H7 (cell line): ENCODE data around the gene ACYP2. TPM values are rescaled to one million over a fixed set of nuclear protein-coding genes. Genes with fewer than 3 reads are reported as not detected.
"Not testable (repeated sequence)": the region's sequence is repeated elsewhere in the genome, so short reads cannot be mapped to it uniquely, and the experiment has no call there.

Experiments
- DNase-seq: peaks from one replicate; pipeline ENCODE4 v3.0.0; 2012
- H3K27me3 ChIP-seq: 2 replicates; pipeline ENCODE4 v1.6.0; 2011; ENCODE audit warnings: mild to moderate bottlenecking, low read length; ENCODE audit not compliant: control insufficient read depth, insufficient read depth
- H3K36me3 ChIP-seq: replicated peaks from 2 replicates; pipeline ENCODE4 v1.5.1; 2011; ENCODE audit warnings: low read length; ENCODE audit not compliant: control insufficient read depth, insufficient read depth
- H3K4me3 ChIP-seq: 2 replicates; pipeline ENCODE4 v1.5.1; 2011; ENCODE audit warnings: low read depth, mild to moderate bottlenecking, control low read depth, low read length, moderate library complexity; ENCODE audit not compliant: insufficient read depth
- total RNA-seq: library from RNA; depleted of rRNA; stranded (reverse); fragments of >200 nt; shearing (Covaris generic); gene quantifications from 2 replicates; pipeline ENCODE4 v1.2.3, GENCODE V29; 2014

ACYP2 gene
- total RNA-seq, 1 experiment from 2014 or later = 5.2 TPM

GRCh38 chr2:54249629-54250028 lies 134.2 kb downstream of the ACYP2 start:
- H3K27me3 ChIP-seq = no peaks in the 10 kb centered on the region
- no peak overlapping the region for H3K4me3 ChIP-seq
- no peaks in the 10 kb centered on the region for H3K36me3 ChIP-seq
- DNase-seq = no peak

- Histone ChIP-seq H3K36me3 (no peaks in the 10 kb centered on the region), H3K27me3 (no peaks in the 10 kb centered on the region), H3K4me3 (no peak overlapping the region)
- DNase-seq = peak; percentile 31
Measured at GRCh38 chr2:54254180-54254579, 138.8 kb downstream of the ACYP2 start.

DNA sequence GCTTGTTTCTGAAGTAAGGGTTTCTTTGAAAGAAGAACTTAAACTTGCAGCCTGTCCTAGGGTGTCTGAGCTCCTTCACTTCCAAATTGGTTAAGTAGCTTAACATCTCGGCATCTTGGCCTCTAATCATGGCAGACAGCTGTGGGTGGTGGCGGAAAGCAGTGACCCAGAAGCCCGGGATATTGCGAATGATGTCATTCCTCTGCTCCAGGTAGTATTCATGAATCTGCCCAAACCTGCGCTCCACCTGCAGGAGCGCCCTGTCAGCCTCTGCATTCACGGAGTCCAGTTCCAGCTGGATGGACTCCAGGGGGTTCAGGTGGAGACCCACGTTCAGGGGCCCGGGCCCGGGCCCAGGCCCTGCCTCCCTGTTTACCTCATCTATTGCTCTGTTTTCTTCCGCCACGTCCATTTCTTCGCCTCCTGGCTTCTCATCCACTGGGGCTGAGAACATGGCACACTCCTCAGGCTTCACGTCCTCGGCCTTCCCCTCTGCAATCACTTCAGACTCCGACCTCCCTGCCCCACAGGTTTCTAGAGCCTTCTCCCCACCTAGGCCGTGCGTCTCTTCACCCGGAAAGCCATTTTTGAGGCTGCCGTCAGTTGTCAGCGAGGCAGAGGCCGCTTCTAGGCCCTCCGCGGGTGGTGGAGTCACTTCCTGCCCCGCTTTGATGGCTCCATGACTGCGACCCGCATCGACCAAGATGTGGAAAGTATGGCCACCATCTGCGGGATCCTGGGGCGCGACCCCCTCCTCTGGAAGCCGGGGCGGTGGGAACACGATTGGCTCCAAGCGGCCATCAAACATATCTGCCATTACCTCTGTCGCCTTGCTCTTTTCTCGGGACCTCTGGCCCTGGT lies 140.0 kb downstream of the ACYP2 start:
- no peak for DNase-seq
- Histone ChIP-seq H3K36me3 (no peaks in the 10 kb centered on the region), H3K27me3 (no peaks in the 10 kb centered on the region), H3K4me3 (no peak overlapping the region)

DNA sequence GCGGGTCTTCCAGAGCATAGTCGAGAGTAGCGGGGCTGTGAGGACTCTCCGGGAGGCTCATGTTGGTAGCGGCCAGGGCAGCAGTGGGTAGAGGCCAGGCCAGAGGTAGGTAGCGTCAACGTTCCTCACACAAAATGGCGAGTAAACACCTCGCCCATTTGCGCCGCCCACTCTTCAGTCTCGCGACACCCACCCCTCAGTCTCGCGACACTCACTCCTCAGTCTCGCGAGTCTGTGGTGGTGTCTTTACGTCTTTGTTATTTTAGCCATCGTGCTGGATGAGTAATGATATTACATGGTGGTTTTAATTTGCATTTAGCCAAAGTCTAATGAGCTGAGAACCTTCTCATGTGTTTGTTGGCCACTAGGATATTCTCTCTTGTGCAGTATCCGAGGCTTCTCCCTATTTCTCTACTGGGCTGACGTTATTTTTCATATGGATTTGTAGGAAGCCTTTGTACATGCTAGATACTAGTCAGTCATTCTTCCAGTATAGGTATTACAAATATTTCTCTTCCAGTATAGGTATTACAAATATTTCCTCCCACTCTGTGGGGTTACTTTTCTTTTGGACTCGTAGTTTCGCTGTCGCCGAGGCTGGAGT lies 140.8 kb downstream of the ACYP2 start, which contains the start of gene TSPYL6:
TSPYL6 (minus strand) TSS at position 139 of the 604 bp plus-strand sequence; CDS start at position 61, 78 bp downstream.
- no peak for DNase-seq
- H3K36me3 ChIP-seq = no peaks in the 10 kb centered on the region
- no peak within 1 kb of the TSS for H3K4me3 ChIP-seq
- no peaks in the 10 kb centered on the region for H3K27me3 ChIP-seq

DNA sequence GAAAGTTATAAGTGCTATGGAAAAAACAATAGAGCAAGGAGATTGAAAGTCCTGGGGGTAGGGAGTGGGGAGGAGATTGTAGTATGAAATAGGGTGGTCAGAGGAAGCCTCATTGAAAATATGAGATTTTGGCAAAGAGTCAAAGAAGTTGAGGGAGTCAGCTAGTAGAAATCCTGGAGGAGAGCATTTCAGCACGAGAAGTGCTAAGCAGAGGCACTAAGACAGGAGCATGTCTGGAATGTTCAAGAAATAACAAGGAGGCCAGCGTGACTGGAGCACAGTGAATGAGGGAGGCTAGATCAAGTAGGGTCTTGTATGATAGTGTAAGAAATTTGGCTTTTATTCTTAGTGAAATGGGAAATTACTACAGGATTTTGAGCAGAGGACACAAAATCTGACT lies 142.8 kb downstream of the ACYP2 start:
- Histone ChIP-seq H3K36me3 (no peaks in the 10 kb centered on the region), H3K4me3 (no peak overlapping the region), H3K27me3 (no peaks in the 10 kb centered on the region)
- no peak for DNase-seq

DNA sequence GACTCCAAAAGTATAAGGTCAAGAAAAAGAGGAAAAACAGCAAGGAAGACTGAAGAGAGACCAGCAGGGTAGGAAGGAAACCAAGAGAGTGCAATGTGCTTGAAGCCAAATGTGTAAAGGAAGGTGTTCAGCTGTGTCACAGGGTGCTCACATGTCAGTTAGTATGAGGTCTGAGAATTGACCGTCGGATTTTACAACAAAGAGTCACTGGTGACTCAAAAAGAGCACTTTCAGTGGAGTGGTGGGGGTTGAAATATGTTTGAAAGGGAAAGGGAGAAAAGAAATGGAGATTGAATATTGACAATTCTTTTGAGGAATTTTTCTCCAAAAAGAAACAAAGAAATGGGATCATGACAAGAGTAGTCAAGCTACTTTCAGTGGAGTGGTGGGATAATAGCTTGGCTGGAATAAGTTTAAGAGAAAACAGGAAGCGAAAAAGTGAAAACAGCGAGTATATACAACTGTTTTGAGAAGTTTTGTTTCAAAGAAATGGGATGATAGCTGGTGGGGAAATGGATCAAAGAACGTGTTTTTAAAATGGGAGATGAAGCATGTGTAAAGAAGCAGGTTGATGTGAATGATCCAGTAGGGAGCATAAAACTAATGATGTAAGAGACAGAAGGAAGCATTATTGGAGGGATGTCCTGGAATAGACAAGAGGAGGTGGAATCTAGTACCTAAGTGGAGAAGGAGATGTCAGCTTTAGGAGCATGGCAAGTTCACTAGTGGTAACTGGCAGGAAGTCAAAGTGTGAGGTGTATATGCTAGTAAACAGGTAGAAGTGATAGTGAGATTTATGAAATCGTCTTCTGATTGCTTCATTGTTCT lies 144.2 kb downstream of the ACYP2 start:
- no peak overlapping the region for H3K4me3 ChIP-seq

DNA sequence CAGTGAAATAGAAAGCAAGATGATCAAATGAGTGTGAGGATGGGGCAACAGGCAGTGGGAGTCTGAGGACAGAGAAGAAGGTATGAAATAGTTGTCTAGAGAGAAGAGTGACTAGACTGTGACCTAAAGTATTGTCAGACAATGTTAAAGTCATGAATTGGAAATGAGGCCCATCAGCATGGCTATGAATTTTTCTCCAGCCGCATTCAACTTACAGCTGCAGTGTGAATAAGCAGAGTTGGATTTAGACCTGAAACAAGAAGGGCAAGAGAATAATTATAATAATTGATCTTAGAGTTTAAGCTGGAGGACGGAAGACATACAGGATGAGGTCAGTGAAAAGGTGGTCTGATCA lies 144.8 kb downstream of the ACYP2 start:
- H3K36me3 ChIP-seq = no peaks in the 10 kb centered on the region
- H3K4me3 ChIP-seq = no peak overlapping the region
- no peak for DNase-seq
- H3K27me3 ChIP-seq = no peaks in the 10 kb centered on the region

More for the DNA sequence above, 144.2 kb downstream of the ACYP2 start:
- no peak for DNase-seq
- no peaks in the 10 kb centered on the region for H3K36me3 ChIP-seq
- no peaks in the 10 kb centered on the region for H3K27me3 ChIP-seq

- H3K27me3 ChIP-seq = no peaks in the 10 kb centered on the region
- H3K36me3 ChIP-seq = no peaks in the 10 kb centered on the region
- no peak for DNase-seq
- H3K4me3 ChIP-seq = no peak overlapping the region
Measured at GRCh38 chr2:54261537-54261936, 146.1 kb downstream of the ACYP2 start.

DNA sequence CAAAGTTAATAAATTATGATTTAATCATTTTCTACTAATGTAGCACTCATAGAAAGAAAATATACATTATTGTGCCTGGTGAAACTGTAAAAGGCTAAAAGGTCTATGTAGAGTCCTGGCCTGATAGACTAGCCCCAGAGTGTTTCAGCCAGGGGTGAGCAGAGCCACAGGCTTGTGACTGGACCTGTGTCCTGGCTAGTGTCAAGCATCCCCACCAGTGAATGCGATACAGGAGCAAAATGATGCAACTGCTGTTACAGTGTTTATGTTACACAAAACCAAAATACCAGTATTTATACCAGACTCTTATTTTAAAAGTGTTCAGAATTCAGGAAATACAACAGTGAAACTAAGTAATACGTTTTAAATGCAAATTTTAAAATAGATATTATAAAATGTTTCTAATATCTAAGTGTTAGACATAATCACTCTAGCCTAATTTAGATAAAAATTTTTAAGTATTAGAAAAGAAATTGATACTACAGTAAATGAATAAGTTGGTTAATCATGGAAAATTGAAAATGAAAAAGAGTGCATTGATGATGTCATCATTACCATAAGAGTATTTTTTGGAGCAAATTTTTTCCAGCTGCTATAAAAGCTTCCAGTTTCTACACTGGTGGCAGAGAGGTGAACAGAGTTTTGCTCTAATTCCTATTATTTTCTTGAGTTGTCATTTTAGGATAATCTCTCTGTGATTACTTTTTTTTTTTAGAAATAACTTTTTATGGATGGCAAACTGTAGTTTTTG lies 146.8 kb downstream of the ACYP2 start:
- no peaks in the 10 kb centered on the region for H3K27me3 ChIP-seq
- no peak for DNase-seq
- H3K36me3 ChIP-seq = no peaks in the 10 kb centered on the region
- no peak overlapping the region for H3K4me3 ChIP-seq

- H3K36me3 ChIP-seq, H3K27me3 ChIP-seq, DNase-seq, H3K4me3 ChIP-seq: not testable (repeated sequence)
Measured at GRCh38 chr2:54265081-54265480, 149.7 kb downstream of the ACYP2 start.

DNA sequence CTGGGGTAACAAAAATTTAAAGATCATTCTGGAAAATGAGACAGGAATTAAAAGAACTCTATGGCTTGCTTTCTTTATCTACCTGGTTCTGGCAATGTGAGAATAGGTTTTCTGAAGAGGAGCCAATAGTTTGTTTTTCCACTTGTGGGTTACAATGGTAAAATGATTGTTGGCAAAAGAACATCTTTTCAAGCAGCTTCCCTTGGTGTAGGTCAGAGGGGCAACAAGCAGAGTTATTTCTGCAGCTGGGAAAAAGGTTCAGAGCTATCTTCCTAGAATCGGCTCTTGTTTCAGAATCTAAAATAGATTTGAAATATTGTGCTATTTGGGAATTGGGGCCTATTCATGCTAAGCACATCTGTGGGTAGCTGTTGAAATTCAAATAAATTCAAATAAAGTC lies 152.2 kb downstream of the ACYP2 start:
- no peak for DNase-seq
- Histone ChIP-seq H3K27me3 (no peaks in the 10 kb centered on the region), H3K36me3 (no peaks in the 10 kb centered on the region), H3K4me3 (no peak overlapping the region)

- DNase-seq = no peak
- H3K36me3 ChIP-seq = no peaks in the 10 kb centered on the region
- H3K4me3 ChIP-seq = no peak overlapping the region
- H3K27me3 ChIP-seq = no peaks in the 10 kb centered on the region
Measured at GRCh38 chr2:54271189-54271588, 155.8 kb downstream of the ACYP2 start.

- no peak overlapping the region for H3K4me3 ChIP-seq
- H3K36me3 ChIP-seq = no peaks in the 10 kb centered on the region
- H3K27me3 ChIP-seq = no peaks in the 10 kb centered on the region
- no peak for DNase-seq
Measured at GRCh38 chr2:54271843-54272627, 156.6 kb downstream of the ACYP2 start.
